HepG2 (cell line): ENCODE results near the gene GPRC5B.

Experiments used
- ARNT ChIP-seq: fragments of 450-650 bp; IDR thresholded peaks from 2 replicates; pipeline ENCODE4 v1.6.1; 2017
- ELF4 ChIP-seq: sonication (generic); formaldehyde crosslinking; IDR thresholded peaks from 2 replicates; pipeline ENCODE4 v1.5.0; 2020; ENCODE audit warnings: missing genetic modification reagents, mild to moderate bottlenecking, moderate library complexity, borderline replicate concordance
- ETS1 ChIP-seq: sonication (generic); formaldehyde crosslinking; IDR thresholded peaks from 2 replicates; pipeline ENCODE4 v1.4.0; 2020; ENCODE audit warnings: missing genetic modification reagents
- EZH2 ChIP-seq: conservative IDR thresholded peaks from 2 replicates; pipeline ENCODE4 v1.6.1; 2012; ENCODE audit warnings: mild to moderate bottlenecking, low read depth, low read length, moderate library complexity
- MAX ChIP-seq: IDR thresholded peaks from 2 replicates; pipeline ENCODE4 v1.6.1; 2012; ENCODE audit warnings: inconsistent platforms
- ZNF12 ChIP-seq: sonication (generic); formaldehyde crosslinking; IDR thresholded peaks from 2 replicates; pipeline ENCODE4 v1.5.0; 2020; ENCODE audit warnings: missing genetic modification reagents
- ZNF446 ChIP-seq: sonication (generic); formaldehyde crosslinking; IDR thresholded peaks from 2 replicates; pipeline ENCODE4 v1.5.0; 2020; ENCODE audit warnings: mild to moderate bottlenecking, missing genetic modification reagents
- ZNF704 ChIP-seq: sonication (generic); formaldehyde crosslinking; IDR thresholded peaks from 2 replicates; pipeline ENCODE4 v1.8.1; 2023; ENCODE audit warnings: mild to moderate bottlenecking, inconsistent platforms, moderate library complexity, missing genetic modification reagents, borderline replicate concordance
- ZNF740 ChIP-seq: sonication (generic); formaldehyde crosslinking; IDR thresholded peaks from 2 replicates; pipeline ENCODE4 v1.4.0; 2020; ENCODE audit warnings: missing genetic modification reagents

- no peak for TF ChIP-seq MAX
- TF ChIP-seq ARNT: no peak
- TF ChIP-seq ETS1 (CRISPR knock-in tag): no peak
- no peak for TF ChIP-seq ZNF740 (CRISPR knock-in tag)
- no peak for TF ChIP-seq ELF4 (CRISPR knock-in tag)
- no peak for TF ChIP-seq ZNF446
- no peak for TF ChIP-seq EZH2
- TF ChIP-seq ZNF12: no peak
- no peak for TF ChIP-seq ZNF704 (CRISPR knock-in tag)
Measured at GRCh38 chr16:19808061-19808641, 76.5 kb downstream of the GPRC5B start.
